Right lobe of liver (tissue), 4 donors: ENCODE data around the gene FHDC1.

Experiments
- POLR2A ChIP-seq: fragments of 450-650 bp; IDR thresholded peaks from one replicate; pipeline ENCODE4 v1.6.1; 2017; ENCODE audit warnings: antibody characterized with exemption, mild to moderate bottlenecking
- TF ChIP-seq, protein P1 (sequence below), 4 donors: fragments of 200-600 bp in 3 of 4; fragments of 450-650 bp in 1 of 4; IDR thresholded peaks; one replicate each; pipeline versions ENCODE4 v1.5.1 to v1.8.0; 2016 to 2022; ENCODE audit warnings: antibody characterized with exemption in 4 of 4, mild to moderate bottlenecking in 2 of 4
- donor health status: DM: no; HTN: no; CAD: no.
- donor health status: DM: no; HTN: no; CAD: no.
- donor health status: DM: no; HTN: yes; CAD: no.

DNA sequence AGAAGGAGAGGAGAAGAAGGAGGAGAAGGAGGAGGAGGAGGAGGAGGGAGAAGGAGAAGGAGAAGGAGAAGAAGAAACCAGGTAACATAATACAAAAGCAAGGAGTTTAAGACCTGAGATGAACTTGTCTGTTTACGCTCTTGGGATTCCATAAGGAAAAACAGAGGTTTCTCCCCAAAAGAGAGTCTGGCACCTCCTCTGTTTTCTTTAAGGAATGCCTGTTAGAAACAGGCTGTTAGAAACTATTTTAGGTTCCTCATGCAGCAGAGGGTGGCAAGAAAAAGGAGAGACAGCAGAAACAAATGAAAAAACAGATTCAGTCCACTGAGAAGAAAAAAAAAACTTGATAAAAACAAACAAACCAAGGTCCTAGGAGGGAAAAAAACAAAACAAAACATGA lies 10.3 kb upstream of the FHDC1 start:
- TF ChIP-seq, protein P1, sequence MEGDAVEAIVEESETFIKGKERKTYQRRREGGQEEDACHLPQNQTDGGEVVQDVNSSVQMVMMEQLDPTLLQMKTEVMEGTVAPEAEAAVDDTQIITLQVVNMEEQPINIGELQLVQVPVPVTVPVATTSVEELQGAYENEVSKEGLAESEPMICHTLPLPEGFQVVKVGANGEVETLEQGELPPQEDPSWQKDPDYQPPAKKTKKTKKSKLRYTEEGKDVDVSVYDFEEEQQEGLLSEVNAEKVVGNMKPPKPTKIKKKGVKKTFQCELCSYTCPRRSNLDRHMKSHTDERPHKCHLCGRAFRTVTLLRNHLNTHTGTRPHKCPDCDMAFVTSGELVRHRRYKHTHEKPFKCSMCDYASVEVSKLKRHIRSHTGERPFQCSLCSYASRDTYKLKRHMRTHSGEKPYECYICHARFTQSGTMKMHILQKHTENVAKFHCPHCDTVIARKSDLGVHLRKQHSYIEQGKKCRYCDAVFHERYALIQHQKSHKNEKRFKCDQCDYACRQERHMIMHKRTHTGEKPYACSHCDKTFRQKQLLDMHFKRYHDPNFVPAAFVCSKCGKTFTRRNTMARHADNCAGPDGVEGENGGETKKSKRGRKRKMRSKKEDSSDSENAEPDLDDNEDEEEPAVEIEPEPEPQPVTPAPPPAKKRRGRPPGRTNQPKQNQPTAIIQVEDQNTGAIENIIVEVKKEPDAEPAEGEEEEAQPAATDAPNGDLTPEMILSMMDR (IDR thresholded peaks at IDR 0.05), result no peak
- no peak for TF ChIP-seq POLR2A
